ENCODE results near the gene PITPNM3.
"Not testable (repeated sequence)": the region's sequence is repeated elsewhere in the genome, so short reads cannot be mapped to it uniquely, and the experiment has no call there.

Gene PITPNM3

GRCh38 chr17:6556121-6557039 lies at the start of gene PITPNM3:
TSS of gene PITPNM3 (minus strand) at chr17:6556555. CDS start at chr17:6556406, 149 bp downstream.
- no peak for DNase-seq

GRCh38 chr17:6605142-6605541 lies 48.8 kb upstream of the PITPNM3 start:
- DNase-seq, result no peak

- DNase-seq, result no peak
Observed at GRCh38 chr17:6603744-6604325, 47.5 kb upstream of the PITPNM3 start.

- DNase-seq, result no peak
Observed at GRCh38 chr17:6602141-6602540, 45.8 kb upstream of the PITPNM3 start.

- DNase-seq, result no peak
Observed at GRCh38 chr17:6599364-6599763, 43.0 kb upstream of the PITPNM3 start.

GRCh38 chr17:6597727-6598126 lies 41.4 kb upstream of the PITPNM3 start:
- DNase-seq, result no peak

GRCh38 chr17:6596941-6597340 lies 40.6 kb upstream of the PITPNM3 start:
- no peak for DNase-seq

GRCh38 chr17:6596511-6596910 lies 40.2 kb upstream of the PITPNM3 start:
- DNase-seq, result no peak

- DNase-seq, result no peak
Observed at GRCh38 chr17:6596081-6596480, 39.7 kb upstream of the PITPNM3 start.

- not testable (repeated sequence) for DNase-seq
Observed at GRCh38 chr17:6593371-6593770, 37.0 kb upstream of the PITPNM3 start.

GRCh38 chr17:6592173-6592572 lies 35.8 kb upstream of the PITPNM3 start:
- no peak for DNase-seq

GRCh38 chr17:6591599-6592158 lies 35.3 kb upstream of the PITPNM3 start:
- no peak for DNase-seq

- DNase-seq, result no peak
Observed at GRCh38 chr17:6589266-6589946, 33.1 kb upstream of the PITPNM3 start.

- DNase-seq, result no peak
Observed at GRCh38 chr17:6588165-6588564, 31.8 kb upstream of the PITPNM3 start.

- no peak for DNase-seq
Observed at GRCh38 chr17:6587310-6587709, 31.0 kb upstream of the PITPNM3 start.

GRCh38 chr17:6583411-6583810 lies 27.1 kb upstream of the PITPNM3 start:
- DNase-seq, result no peak

- no peak for DNase-seq
Observed at GRCh38 chr17:6580625-6581024, 24.3 kb upstream of the PITPNM3 start.

GRCh38 chr17:6578491-6578890 lies 22.1 kb upstream of the PITPNM3 start:
- DNase-seq, result no peak

GRCh38 chr17:6577686-6578263 lies 21.4 kb upstream of the PITPNM3 start:
- no peak for DNase-seq

- DNase-seq, result no peak
Observed at GRCh38 chr17:6576038-6576785, 19.9 kb upstream of the PITPNM3 start.

- no peak for DNase-seq
Observed at GRCh38 chr17:6575596-6575988, 19.2 kb upstream of the PITPNM3 start.

Data from stimulated activated CD4-positive, alpha-beta T cell treated with anti-CD3 and anti-CD28 coated beads, Interleukin-2, amount 100 ng/mL, for 24 hours (primary cell).